ENCODE data around the gene KLHL34.

KLHL34 gene, protein sequence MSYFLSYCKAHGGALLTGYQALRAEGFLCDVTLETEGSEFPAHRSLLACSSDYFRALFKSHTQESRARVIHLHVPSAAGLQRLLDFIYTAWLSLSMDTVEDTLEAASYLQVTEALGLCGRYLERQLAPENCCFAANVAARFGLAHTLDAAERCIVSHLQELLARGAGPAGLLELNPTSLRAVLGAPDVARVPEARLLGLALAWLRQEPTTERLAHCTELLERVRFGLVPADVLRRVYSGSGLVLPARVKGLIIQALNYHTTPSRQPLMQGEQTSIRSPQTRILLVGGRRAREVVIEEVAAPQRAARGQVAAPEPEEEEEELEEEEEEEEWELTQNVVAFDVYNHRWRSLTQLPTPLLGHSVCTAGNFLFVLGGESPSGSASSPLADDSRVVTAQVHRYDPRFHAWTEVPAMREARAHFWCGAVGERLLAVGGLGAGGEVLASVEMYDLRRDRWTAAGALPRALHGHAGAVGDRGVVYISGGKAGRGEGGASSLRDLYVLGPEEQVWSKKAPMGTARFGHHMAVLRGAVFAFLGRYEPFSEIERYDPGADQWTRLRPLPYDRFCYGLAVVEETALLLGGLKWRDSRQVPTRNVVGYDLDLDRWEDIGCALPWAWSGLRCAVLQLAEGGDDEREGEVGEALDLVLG

GRCh38 chrX:21658152-21658737, at the start of gene KLHL34:
KLHL34 (minus strand) TSS chrX:21658330; CDS start chrX:21657788, 542 bp downstream.
- DNase-seq, result no peak

GRCh38 chrX:21705225-21705624, 47.1 kb upstream of the KLHL34 start:
- DNase-seq, result no peak

GRCh38 chrX:21702725-21703124, 44.6 kb upstream of the KLHL34 start:
- DNase-seq, result no peak

DNA sequence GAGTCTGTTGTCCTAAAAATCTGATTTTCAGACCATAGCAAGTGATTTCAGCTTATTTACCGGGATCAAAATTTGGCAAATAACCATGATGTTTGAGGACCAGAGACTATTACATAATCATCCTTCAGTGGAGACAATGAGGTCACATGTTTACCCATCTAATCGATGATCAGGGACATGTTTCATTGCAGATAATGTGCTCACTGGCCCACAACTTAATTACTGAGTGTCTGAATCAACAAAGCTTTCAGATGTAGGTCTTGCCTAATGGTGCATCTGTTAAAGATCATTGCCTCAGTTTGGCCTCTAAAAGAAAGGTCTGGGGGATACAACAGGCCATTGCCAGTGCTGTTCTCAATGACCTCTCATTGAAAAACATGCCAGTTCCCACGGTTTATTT, 42.8 kb upstream of the KLHL34 start:
- no peak for DNase-seq

DNA sequence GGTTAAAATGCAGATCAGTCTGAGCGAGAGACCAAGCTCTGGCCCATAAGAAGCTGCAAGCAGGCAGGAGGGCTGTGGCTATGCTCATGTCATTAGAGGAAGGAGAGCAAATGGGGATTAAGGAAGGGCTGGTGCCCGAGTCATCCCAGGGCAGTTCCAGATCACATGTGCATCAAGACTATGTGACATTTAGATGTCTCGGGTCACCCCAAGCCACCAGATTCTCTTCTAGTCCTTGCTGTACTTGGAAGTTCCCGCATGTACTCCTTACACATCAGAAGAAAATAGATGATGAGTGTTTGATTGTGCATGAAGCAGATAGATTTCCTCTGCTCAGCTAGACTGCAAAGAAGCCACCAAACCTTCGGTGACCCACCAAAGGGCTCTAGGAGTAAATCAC, 42.1 kb upstream of the KLHL34 start:
- no peak for DNase-seq

DNA sequence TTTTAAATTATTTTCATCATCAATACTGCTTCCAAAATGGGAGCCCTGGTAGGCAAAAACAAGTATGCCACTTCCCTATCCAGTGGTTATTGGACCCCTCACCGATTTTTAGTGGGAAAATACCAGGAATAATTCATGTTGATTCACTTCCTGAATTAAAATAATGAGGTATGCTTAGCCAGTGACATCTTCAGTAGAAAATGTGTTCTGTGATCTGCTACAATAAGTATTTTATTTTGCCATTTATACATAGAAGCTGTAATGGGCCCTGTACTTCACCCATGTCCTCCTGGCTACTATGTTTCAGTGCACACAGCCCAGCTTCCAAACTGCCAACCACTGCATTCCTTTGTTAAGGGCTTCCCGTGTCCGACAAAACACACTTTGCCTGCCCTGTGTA, 41.0 kb upstream of the KLHL34 start:
- no peak for DNase-seq

GRCh38 chrX:21698272-21698671, 40.1 kb upstream of the KLHL34 start:
- DNase-seq, result no peak

GRCh38 chrX:21691512-21692018, 33.4 kb upstream of the KLHL34 start:
- DNase-seq, result no peak

DNA sequence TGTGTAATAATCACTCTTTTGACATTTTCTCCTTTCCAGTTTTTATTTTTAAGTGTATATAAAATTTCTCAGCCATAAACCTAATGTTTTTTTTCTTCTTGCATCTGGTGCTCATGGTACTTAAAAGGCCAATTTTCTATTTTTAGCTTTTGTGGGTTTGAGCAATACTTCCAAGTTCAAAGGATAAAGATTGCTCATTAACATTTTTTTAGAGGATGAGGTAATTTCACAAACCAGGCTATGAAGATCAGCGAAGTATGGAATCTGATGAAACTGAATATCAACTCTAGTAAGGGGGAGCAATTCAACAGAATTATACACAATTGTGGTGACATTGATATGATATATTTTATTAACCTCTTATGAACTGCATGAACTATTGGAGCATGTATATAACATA, 25.8 kb upstream of the KLHL34 start:
- DNase-seq, result no peak

DNA sequence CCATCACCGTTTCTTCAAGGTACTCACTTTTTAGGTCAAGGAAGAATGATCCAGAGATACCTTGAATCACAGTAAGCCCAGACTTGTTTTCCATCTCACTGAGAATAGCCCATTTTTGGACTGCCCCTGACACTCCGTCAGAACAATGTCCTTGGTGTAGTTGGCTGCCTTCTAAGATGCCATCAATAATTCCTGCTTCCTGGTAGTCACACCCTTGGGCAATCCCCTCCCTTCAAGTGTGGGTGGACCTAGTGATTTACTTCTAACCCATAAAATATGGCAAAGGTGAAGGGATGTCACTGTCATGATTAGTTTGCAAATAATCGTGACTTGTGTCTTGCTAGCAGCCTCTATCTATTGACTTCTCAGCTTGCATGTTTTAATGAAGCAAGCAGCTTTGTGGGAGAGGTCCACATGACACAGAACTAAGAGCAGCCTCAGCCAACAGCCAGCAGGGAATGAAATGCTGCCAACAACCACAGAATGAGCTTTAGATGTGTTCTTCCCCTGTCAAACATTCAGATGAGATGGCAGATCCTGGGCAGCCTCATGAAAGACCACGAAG, 20.0 kb upstream of the KLHL34 start:
- no peak for DNase-seq

GRCh38 chrX:21675931-21676330, 17.8 kb upstream of the KLHL34 start:
- DNase-seq, result no peak

- no peak for DNase-seq
Observed at GRCh38 chrX:21674430-21675186, 16.5 kb upstream of the KLHL34 start.

- DNase-seq, result no peak
Observed at GRCh38 chrX:21666679-21667078, 8.5 kb upstream of the KLHL34 start.

- DNase-seq, result no peak
Observed at GRCh38 chrX:21666252-21666651, 8.1 kb upstream of the KLHL34 start.

GRCh38 chrX:21662761-21663160, 4.6 kb upstream of the KLHL34 start:
- no peak for DNase-seq

- no peak for DNase-seq
Observed at GRCh38 chrX:21661316-21661715, 3.2 kb upstream of the KLHL34 start.

- no peak for DNase-seq
Observed at GRCh38 chrX:21660156-21660555, 2.0 kb upstream of the KLHL34 start.

DNA sequence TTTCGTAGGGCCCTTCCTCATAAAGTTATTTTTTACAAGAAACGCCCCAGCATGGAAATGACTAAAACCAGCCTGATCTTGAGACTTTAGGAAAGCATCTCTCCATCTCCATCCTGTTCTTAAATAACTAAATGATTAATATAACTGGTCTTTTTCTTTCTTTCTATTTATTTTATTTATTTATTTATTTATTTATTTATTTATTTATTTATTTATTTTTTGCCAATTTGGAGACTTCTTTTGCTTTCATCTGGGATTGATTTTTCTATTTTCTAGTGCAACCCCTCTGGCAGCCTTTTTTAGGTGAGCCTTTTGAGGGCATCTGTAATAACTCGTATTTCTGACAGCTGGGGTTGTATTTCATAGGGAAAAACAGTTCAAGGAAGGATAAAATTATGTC, 1.2 kb upstream of the KLHL34 start:
- DNase-seq, result peak; percentile 3

DNA sequence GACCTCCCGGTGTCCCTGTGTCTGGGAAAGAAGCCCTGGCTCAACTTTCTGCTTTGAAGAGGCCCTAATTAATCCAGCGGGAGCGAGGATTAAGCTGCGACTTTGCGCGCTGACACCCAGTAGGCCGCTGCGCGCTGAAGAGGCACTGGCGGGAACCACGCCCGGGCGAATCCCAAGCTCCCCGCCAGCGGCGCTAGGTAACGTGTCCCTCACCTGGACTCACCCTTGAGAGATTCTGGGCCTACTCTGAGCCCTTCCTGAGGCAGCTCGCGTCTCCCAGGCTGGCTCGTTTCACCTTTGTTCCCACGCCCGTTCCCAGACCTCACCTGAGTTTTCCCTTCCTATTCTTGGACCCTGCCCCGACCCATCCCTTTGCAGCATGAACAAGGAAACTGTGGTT, 616 bp upstream of the KLHL34 start:
- no peak for DNase-seq

DNA sequence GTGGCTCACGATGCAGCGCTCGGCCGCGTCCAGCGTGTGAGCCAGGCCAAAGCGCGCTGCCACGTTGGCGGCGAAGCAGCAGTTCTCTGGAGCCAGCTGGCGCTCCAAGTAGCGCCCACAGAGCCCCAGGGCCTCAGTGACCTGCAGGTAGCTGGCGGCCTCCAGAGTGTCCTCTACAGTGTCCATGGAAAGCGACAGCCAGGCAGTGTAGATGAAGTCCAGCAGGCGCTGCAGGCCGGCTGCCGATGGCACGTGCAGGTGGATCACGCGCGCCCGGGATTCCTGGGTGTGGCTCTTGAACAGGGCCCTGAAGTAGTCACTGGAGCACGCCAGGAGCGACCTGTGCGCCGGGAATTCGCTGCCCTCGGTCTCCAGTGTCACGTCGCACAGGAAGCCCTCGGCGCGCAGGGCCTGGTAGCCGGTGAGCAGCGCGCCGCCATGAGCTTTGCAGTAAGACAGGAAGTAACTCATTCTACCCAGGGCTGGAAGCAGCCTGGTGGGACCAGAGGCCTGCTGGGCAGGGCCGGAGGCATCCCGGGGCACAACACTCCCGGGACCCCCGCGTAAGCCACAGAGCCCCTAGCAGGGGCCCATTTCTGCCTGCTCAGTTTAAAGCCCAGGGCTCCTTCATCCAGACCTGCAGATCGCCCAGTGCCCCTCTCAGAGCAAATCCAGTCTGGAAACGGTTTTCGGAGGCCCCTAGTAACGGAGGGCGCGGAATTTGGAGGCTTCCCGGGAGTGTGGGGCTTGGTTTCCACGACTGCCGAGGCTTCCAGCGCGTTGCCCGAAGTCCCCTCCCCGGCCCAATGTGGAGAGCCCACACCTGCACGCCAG, 595 bp downstream of the KLHL34 start:
- DNase-seq, result no peak

DNA sequence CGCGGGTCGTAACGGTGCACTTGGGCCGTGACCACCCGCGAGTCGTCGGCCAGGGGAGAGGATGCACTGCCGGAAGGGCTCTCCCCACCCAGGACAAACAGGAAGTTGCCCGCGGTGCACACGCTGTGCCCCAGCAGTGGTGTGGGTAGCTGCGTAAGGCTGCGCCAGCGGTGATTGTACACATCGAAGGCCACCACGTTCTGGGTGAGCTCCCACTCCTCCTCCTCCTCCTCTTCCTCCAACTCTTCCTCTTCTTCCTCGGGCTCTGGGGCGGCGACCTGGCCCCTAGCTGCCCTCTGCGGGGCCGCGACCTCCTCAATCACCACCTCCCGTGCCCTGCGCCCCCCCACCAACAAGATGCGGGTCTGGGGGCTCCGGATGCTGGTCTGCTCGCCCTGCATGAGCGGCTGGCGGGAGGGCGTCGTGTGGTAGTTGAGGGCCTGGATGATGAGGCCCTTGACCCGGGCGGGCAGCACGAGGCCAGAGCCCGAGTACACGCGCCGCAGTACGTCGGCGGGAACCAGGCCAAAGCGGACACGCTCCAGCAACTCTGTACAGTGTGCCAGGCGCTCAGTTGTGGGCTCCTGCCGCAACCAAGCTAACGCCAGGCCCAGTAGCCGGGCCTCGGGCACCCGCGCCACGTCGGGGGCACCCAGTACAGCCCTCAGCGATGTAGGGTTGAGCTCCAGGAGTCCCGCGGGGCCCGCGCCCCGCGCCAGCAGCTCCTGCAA, 1.4 kb downstream of the KLHL34 start:
- DNase-seq, result no peak
